Fibroblast of skin of right quadriceps (primary cell): ENCODE measurements around the gene ZSWIM5.
A peak's percentile ranks its signal among the peaks of the same experiment; 100 is the strongest.
"Not testable (repeated sequence)": the region's sequence is repeated elsewhere in the genome, so short reads cannot be mapped to it uniquely, and the experiment has no call there.

Source experiments
- DNase-seq: peaks from one replicate; pipeline ENCODE4 v3.0.0-alpha.2; 2013

ZSWIM5 gene

DNA sequence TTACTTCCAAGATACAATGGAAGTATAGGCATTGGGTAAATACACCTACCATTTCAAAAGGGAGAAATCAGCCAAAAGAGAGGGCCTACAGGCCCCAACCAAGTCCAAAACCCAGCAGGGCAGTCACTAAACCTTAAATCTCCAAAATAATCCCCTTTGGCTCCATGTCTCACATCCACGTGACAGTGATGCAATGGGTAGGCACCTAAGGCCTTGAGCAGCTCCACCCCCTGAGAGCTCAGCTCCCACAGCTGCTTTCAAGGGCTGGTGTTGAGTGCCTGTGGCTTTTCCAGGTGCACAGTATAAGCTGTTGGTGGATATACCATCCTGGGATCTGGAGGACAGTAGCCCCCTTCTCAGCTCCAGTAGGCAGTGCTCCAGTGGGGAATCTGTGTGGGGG, 121.8 kb downstream of the ZSWIM5 start:
- no peak for DNase-seq

DNA sequence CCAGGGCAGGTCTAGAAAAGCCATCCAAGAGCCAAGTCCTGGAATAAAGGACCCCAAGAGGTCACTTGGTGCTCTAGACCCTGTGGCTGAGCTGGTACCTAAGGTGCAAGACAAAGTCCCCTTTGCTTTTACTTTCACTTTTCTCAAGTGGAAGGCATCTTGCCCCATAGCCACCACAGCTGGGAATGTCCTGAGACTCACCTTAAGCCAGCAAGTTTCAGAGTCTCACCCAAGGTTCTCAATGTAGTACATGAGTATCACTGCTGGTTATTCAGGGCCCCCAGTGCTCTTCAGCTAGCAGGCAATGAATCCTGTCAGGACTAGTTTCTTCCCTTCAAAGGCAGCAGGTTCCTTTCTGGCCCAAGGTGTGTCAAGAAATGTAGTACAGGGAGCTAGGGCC, 126.9 kb downstream of the ZSWIM5 start:
- DNase-seq = no peak

DNA sequence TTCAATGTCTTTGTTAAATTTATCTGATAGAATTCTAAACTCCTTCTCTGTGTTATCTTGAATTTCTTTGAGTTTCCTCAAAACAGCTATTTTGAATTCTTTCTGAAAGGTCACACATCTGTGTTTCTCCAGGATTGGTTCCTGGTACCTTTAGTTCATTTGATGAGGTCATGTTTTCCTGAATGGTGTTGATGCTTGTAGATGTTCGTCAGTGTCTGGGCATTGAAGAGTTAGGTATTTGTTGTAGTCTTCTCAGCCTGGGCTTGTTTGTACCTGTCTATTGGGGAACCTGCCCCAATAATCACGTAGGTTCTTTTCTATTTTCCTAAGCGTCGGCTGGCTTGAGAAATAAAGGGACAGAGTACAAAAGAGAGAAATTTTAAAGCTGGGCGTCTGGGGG, 129.4 kb downstream of the ZSWIM5 start:
- not testable (repeated sequence) for DNase-seq

DNA sequence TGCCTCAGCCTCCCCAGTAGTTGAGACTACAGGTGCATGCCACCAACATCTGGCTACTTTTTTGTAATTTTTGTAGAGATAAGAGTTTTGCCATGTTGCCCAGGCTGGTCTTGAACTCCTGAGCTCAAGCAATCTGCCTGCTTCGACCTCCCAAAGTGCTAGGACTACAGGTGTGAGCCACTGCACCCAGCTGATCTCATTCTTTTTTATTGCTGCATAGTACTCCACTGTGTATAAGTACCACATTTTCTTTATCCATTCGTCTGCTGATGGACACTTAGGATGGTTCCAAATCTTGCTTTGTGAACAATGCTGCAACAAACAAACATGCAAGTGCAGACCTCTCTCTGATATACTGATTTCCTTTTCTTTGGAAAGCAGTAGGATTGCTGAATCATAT, 134.8 kb downstream of the ZSWIM5 start:
- DNase-seq = no peak

DNA sequence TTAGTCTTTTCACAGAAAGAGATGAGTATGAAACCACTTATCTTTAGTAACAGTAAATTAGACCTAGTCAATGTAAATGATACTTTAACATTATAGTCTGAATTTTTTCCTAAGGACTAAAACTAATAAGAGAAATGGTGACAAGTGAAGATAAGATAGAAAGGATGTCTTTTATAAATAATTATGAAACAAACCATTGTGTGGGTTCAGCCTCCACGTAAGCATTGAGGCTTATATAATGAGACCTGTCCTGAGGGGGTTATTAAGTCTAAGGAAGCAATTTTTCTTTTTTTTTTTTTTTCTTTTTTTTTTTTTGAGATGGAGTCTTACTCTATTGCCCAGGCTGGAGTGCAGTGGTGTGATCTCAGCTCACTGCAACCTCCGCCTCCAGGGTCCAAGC, 138.6 kb downstream of the ZSWIM5 start:
- no peak for DNase-seq

DNA sequence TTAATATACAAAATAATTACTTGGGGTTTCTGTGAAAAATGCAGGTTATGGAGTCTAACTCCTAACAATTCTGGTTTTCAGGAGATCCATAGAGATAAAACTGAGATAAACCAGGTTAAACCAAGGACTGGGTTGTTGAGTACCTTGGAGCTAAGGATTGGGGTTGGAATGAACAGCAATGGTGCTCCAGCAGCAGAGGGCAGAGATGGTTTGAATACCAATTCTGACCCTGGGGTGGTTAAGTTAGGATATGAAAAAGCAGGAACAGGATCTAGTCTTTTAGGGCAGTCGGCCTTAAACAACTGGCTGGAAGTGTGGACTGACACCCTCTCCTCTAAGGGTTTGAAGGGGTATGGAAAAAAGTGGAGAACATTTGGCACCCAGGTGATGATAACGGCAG, 141.3 kb downstream of the ZSWIM5 start:
- no peak for DNase-seq

DNA sequence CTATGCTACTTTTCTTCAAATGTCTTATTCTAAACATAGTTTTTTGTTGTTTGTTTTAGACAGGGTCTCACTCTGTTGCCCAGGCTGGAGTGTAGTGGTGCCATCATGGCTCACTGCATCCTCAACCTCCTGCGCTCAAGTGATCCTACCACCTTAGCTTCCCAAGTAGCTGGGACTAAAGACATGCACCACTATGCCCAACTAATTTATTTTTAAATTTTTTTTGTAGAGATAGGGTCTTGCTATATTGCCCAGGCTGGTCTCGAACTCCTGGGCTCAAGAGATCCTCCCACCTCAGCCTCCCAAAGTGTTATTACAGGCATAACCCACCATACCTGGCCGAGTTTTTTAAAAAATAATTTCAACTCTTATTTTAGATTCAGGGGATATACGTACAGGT, 143.9 kb downstream of the ZSWIM5 start:
- not testable (repeated sequence) for DNase-seq

DNA sequence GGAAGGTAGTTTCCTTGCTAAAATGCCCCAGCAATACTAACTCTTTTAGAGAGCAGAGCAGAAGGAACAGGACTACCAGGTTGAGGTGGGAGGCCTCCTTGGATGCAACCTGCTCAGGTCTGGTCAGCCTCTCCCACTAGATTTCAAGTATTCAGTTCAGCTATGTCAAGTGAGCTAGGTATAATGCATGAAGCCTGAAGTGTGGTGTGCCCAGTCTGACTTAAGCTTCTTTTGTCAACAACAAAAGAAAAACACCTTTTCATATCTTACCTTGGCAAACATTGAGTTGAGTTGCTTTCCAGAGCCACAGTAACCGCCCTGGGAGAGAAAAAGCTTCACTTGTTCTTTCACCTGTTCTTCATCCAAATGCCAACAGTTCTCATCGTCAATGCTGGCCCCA, 146.6 kb downstream of the ZSWIM5 start:
- DNase-seq = no peak

DNA sequence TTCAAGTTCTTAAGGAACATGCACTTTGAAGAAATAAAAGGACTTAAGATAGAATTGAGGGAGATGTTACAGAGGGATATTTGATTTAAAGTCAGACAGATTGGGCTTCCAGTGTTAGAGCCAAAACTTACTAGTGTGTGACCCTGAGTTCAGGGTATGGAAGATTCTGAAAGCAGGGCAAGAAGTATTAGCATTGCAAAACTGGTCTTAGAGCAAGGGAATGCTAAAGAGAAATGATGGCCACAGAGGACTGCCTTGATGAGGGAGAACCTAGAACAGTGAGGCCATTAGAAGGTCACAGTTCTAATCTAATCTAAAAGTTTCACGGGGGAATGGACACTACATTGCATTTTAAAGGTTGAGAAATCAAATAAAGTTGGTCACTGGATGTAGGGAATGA, 148.9 kb downstream of the ZSWIM5 start:
- DNase-seq = no peak

DNA sequence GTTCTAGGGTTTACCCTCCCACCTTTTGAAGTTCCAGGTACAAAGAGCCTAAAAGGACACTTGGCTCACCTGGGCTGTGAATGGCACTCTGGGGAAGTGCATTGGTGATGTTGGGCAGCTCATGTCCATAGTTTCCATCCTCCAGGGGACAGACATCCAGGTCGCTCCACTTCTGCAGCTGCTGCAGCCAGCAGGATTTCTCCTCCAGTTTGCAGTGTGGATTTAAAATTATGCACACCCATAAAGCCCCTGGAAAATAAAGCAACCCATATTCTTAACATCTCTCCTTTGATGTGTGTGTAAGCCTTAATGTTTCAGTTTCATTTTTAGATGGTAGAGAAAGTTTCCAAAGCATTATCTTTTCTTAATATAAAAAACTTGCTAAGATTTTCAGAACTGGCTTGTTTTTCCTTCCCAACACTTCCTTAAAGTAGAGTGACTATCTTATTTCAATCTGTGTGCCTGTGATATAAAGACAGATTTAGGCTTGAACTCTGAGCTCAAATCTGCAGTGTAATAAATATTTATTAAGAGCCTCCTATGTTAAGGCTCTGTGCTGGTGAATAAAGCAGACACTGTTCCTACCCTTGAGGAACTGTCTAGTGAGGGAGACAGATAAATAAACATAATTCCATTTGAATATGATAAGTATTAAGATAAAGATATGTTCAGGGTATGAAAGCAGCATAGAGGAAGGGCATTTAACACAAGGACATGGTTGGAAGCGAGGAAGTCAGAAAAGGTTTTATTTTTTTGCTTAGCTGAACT, 155.2 kb downstream of the ZSWIM5 start:
- DNase-seq = no peak

DNA sequence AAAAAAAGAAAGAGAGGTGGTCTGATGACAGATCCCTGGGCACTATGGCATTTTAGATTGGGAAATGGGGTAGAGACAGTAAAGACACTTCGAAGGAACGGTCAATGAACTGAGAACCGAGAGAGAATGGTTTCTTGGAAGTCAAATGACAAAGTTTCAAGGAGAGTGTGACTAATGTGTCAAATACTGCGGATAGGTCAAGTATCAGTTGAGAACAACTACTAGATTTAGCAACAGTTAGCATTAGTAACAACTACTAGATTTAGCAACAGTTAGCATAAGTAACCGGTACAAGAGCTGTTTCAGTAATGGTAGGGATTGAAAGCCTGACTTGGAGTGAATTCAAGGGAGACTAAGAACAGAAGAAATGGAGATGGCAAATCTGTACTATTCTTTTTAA, 159.4 kb downstream of the ZSWIM5 start:
- no peak for DNase-seq

DNA sequence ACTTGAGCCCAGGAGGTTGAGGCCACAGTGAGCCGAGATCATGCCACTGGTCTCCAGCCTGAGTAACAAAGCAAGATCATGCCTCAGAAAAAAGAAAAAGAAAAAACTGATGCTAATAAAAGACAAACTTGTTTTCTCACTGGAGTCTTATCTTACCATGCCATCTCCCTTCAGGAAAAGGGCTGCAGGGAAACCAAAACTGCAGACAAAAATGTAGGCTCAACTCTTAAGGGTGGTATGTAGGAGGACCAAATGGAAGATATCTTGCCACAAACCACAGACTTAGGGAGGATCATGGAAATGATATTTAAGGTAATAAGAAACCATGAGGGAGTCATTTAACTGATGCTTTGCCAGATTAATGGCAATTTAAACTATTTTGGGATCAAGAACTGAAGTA, 161.5 kb downstream of the ZSWIM5 start:
- no peak for DNase-seq

DNA sequence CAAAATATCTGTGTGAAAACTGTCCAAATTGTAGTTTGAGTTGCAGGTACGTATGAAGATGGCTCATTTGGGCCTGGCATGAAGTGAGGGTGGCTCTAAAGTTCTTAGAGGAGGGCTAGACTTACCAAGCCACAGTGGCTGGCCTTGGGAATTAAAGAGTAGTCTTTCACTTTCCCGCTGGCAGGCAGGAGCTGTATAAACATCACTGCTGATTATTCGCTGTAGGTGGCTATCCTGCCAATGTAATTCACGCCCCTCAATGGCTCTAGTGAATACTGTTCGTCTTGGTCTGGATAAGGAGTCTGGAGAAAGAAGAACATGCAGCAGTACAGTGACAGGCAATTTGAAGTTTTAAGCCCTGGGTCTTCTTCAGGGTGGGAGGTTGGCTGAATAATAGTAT, 163.3 kb downstream of the ZSWIM5 start:
- no peak for DNase-seq

DNA sequence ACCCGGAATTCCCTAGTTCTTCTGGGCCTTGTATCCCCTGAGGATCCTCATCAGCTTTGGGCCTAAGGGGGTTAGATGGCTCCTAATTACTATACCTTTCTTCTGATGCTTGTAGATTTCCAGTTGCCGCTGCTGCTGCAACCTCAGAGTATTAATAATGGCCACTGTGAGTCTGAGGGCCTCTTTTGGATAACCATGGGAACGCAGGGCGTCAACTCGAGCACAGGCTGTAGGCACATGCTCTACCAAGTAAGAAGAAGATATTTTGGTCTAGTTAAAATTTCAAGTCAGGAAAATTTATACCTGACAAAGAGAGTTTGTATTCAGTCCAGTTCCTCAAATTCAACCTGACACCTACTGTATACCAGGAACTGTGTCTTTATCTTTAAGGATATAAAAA, 166.1 kb downstream of the ZSWIM5 start:
- DNase-seq = no peak

DNA sequence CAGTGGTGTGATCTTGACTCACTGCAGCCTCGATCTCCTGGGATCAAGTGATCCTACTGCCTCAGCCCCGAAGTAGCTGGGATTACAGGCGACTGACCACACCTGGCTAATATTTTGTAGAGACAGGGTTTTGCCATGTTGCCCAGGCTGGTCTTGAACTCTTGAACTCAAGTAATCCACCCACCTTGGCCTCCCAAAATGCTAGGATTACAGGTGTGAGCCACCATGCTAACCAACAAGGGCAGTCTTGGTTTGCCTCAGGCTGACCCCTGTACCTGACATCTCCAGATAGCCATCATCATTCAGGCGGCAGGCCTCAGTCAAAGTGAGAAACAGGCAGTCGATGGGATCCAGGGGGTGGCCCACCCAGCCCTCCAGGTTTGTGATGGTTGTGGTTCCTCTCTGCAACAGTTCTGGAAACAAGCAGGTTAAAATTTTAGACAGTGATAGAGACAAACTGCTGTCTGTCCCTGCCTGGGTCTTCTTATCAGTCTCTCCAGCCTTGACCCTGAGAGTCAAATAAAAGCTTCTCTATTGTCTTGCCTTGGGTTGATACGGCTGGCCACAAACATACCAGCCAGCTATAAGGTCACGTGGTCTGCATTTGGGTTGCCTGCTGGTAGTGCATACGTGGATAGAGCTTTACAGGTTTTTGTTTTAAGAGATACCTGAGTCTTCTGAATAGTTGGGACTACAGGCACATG, 167.6 kb downstream of the ZSWIM5 start:
- DNase-seq = no peak

DNA sequence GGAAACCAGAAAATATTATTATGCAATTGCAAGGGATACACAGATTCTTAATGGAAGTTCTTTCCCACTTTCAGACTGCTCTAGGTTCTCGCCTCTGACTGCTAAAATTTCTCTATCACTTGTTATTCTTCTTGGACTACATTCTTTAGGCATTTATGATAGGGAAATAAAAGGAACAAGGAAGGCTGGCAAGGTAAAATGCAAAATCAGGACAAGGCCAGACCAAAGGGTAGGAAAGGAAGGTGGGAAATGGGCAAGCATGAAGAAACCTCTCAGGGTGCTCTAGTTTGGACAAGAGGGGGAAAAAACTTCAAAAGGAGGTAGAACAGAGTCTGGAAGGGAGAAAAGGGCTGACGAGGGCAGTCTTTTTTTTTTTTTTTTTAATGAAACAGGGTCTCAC, 168.2 kb downstream of the ZSWIM5 start:
- no peak for DNase-seq

DNA sequence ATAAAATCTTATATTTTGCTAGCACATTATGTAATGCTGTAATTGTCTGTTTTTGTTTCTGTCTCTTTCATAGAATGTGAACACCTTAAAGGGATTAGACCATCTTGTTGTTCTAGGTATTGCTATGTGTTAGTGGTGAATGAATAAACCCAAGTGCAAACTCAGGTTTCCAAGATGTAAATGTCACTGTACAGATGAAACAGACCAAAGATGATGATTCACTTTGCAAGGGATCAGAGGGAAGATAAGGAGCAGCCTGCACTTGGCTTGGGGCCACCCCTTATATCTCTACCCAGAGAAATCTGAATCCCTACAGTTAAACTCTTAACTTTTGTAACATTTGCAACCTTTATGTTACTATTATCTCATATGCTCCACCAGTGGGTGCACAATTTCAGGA, 168.9 kb downstream of the ZSWIM5 start:
- no peak for DNase-seq

DNA sequence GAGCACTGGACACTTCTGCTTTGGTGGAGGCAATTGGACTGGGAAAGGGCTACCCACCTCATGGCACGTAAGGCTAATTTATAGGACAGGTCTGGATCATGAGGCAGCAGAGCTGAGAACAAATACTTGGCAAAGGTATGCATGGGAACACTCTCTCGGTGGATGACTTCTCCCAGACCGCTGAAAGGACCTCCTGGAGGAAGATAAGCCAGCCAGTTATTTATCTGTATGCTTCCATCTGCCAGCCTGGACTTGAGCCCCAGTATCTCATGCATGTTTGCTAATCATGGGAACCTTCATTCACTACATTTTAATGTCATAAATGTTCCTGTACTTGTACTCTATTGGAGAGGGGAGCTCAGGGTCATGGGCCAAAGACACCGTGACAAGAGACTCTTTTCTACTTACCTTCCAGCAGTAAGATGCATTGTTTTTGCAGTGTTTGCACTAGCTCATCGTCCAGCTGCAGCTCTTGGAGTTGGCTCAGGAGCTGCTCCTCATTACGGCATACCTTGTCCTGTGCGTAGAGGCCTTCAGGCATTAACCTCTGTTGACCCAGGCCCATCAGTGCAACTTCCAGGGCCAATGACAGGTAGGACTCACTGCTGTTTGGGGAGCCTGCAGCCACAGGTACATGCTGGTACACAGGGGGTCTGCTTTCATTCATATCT, 170.6 kb downstream of the ZSWIM5 start:
- DNase-seq = no peak

DNA sequence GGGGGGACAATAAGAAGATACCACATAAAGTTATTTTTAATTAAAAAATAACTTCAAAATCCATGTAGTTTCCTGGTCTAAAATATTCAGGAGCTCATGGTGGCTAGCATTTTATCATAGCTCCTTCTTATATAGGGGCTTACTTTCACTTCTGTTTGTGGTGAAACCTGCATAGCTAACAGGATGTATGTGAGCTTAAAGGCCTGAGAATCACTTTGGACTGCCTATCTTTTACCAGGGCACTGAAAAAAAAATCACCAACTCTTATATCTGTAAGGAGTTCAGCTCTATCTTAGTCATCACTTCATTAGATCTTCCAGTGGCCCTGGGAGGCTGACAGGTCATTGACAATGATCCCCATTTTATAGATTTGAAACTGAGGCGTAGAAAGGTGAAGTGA, 173.0 kb downstream of the ZSWIM5 start:
- DNase-seq = no peak

DNA sequence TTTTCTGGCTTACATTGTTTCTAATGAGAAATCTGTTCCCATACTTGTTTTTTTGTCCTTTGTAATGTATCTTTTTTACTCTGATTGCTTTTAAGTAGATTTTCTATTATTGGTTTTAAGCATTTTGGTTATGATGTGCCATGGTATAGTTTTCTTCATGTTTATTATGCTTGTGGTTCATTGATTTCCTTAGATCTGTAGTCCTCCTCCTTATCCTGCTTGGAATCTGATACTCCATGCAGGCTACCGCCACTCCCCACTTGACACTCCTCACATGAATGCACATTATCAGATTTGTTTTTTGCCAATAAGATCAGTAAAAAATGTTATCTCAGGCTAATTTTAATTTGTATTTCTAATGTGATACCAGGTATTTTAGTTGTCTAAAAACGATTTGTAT, 173.6 kb downstream of the ZSWIM5 start:
- DNase-seq = no peak

DNA sequence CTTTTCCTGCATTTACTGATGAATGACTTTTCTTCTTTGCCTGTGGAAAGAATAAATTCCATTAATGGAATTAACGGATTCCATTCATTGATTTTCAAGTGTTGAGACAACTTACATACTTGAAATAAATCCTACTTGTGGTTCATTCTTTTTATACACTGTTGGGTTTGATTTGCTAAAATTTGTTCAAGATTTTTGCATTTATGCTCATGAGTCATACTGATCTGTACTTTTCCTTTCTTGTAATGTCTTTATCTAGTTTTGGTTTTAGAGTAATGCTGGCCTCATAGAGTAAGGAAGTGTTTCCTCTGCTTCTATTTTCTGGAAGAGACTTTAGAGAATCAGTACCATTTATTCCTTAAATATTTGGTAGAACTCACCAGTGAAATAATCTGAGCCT, 180.0 kb downstream of the ZSWIM5 start:
- DNase-seq = no peak

DNA sequence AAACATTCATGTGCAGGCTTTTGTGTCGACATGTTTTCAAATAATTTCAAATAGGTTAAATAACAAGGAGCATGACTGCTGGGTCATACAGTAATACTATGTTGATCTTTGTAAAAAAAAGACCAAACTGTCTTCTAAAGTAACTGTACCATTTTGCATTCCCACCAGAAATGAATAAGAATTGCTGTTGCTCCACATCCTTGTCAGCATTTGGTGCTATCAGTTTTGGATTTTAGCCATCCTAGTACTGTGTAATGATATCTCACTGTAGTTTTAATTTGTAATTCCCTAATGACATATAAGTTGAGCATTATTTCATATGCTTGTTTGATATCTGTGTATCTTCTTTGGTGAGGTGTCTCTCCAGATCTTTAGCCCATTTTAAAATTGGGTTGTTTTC, 182.7 kb downstream of the ZSWIM5 start:
- no peak for DNase-seq

DNA sequence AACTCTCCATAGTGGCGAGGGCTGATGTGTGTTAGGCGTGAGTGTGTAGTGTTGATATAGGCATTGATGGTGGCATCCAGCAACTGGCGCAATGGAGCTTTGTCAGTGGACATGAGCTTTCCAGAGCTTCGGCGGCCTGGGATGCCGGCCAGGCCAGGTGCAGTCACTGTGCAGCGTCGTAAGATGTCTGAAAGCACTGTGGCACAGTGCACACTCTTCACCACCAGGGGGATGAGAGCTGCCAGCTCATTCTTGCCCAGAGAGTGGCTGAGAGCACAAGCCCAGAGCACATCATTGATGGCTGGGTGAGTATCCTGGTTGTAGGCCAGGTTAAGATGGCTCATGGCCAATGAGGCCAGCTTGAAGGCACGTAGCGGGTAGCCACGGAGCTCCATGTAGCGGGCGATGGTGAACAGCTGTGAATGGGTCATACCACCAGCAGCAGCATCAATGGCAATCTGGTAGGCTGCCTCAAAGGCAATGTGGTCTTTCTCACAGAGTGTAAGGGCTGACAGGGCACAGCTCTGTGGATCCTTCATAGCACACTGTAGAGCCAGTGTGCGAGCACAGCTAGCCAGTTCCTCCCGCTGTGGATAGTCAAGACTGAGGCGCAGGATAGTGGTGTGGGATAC, 187.7 kb downstream of the ZSWIM5 start:
- DNase-seq = peak; percentile 30

DNA sequence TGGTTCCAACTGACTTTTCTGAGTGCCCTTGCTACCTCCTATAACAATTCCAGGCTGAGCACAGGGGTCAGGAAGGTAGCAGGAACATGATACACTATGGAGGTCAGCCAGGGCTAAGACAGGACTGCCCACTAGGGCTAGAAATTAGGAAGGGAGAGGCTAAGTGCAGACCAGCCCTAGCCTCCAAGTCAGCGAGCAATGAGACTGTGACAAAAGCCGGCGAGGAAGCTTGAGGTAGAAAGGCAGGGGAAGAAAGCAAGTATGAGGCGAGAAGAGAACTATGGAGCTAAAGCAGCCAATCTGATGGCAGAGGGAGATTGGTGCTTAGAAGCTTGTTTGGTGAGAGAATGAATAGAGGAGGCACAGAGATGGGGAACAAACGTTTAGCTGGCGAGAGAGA, 189.6 kb downstream of the ZSWIM5 start:
- DNase-seq = no peak
